KMS-11 (cell line): ENCODE data around the gene DRGX.

Source experiments
- H2AFZ ChIP-seq: fragments of 200-600 bp; sonication (generic); 2 replicates; pipeline ENCODE4 v1.6.1; 2016; ENCODE audit warnings: antibody characterized with exemption, mixed run types, low read depth
- H3K27ac ChIP-seq: fragments of 200-600 bp; sonication (generic); 2 replicates; pipeline ENCODE4 v1.6.1; 2016; ENCODE audit warnings: mild to moderate bottlenecking, mixed run types
- H3K27me3 ChIP-seq: fragments of 200-600 bp; sonication (generic); 2 replicates; pipeline ENCODE4 v1.6.1; 2017; ENCODE audit warnings: mild to moderate bottlenecking, low read depth, mixed run types, moderate library complexity; ENCODE audit not compliant: insufficient read depth
- H3K36me3 ChIP-seq: fragments of 200-600 bp; sonication (generic); 2 replicates; pipeline ENCODE4 v1.6.1; 2017; ENCODE audit warnings: mild to moderate bottlenecking, mixed run types; ENCODE audit not compliant: insufficient read depth
- H3K4me1 ChIP-seq: fragments of 200-600 bp; sonication (generic); 2 replicates; pipeline ENCODE4 v1.6.1; 2016; ENCODE audit warnings: mild to moderate bottlenecking, low read depth, mixed run types; ENCODE audit not compliant: poor library complexity, severe bottlenecking
- H3K4me2 ChIP-seq: fragments of 200-600 bp; sonication (generic); 2 replicates; pipeline ENCODE4 v1.7.0; 2016; ENCODE audit warnings: mild to moderate bottlenecking, mixed run types
- H3K4me3 ChIP-seq: fragments of 200-600 bp; sonication (generic); IDR thresholded peaks from 2 replicates; pipeline ENCODE4 v1.6.1; 2017; ENCODE audit warnings: low read depth, low read length, mixed read lengths; ENCODE audit not compliant: insufficient read depth
- H3K79me2 ChIP-seq: fragments of 200-600 bp; sonication (generic); 2 replicates; pipeline ENCODE4 v1.6.1; 2016; ENCODE audit warnings: low read depth, mixed run types; ENCODE audit not compliant: insufficient read depth
- H3K9ac ChIP-seq: fragments of 200-600 bp; sonication (generic); 2 replicates; pipeline ENCODE4 v1.6.1; 2016; ENCODE audit warnings: mild to moderate bottlenecking, mixed run types
- H4K20me1 ChIP-seq: fragments of 200-600 bp; sonication (generic); 2 replicates; pipeline ENCODE4 v1.6.1; 2016; ENCODE audit warnings: mild to moderate bottlenecking, mixed run types; ENCODE audit not compliant: insufficient read depth
- CTCF ChIP-seq: fragments of 200-600 bp; sonication (generic); conservative IDR thresholded peaks from 2 replicates; pipeline ENCODE4 v1.6.1; 2017; ENCODE audit warnings: low read depth, mild to moderate bottlenecking, antibody characterized with exemption, low read length, moderate library complexity, mixed read lengths

The DRGX gene

GRCh38 chr10:49396666-49396999 lies 744 bp upstream of the DRGX start:
- Histone ChIP-seq H3K79me2 (no peaks in the 10 kb centered on the region), H4K20me1 (no peaks in the 10 kb centered on the region), H3K27me3 (no peaks in the 10 kb centered on the region), H3K36me3 (no peaks in the 10 kb centered on the region), H3K27ac (no peak overlapping the region), H3K9ac (no peak overlapping the region), H3K4me1 (no peaks in the 10 kb centered on the region), H3K4me3 (no peak overlapping the region), H2AFZ (no peak overlapping the region), H3K4me2 (no peak overlapping the region)
- no peak for TF ChIP-seq CTCF

- Histone ChIP-seq H4K20me1 (no peaks in the 10 kb centered on the region), H3K4me2 (no peak overlapping the region), H3K4me1 (no peaks in the 10 kb centered on the region), H3K4me3 (no peak overlapping the region), H3K79me2 (no peaks in the 10 kb centered on the region), H3K36me3 (no peaks in the 10 kb centered on the region), H3K27me3 (no peaks in the 10 kb centered on the region), H3K27ac (no peak overlapping the region), H2AFZ (no peak overlapping the region), H3K9ac (no peak overlapping the region)
- TF ChIP-seq CTCF = no peak
These were observed 752 bp downstream of the DRGX start for GRCh38 chr10:49394933-49395740.

GRCh38 chr10:49393757-49394156 lies 2.1 kb downstream of the DRGX start:
- no peaks in the 10 kb centered on the region for H3K27me3 ChIP-seq
- H3K79me2 ChIP-seq = no peaks in the 10 kb centered on the region
- no peaks in the 10 kb centered on the region for H3K36me3 ChIP-seq
- no peaks in the 10 kb centered on the region for H4K20me1 ChIP-seq
- TF ChIP-seq CTCF = no peak
- no peak overlapping the region for H3K9ac ChIP-seq
- H2AFZ ChIP-seq = no peak overlapping the region
- no peak overlapping the region for H3K4me2 ChIP-seq
- no peak overlapping the region for H3K27ac ChIP-seq
- H3K4me1 ChIP-seq = no peaks in the 10 kb centered on the region
- no peak overlapping the region for H3K4me3 ChIP-seq

GRCh38 chr10:49393301-49393700 lies 2.6 kb downstream of the DRGX start:
- H3K79me2 ChIP-seq = no peaks in the 10 kb centered on the region
- H3K27ac ChIP-seq = no peak overlapping the region
- no peak overlapping the region for H3K4me3 ChIP-seq
- H2AFZ ChIP-seq = no peak overlapping the region
- H3K36me3 ChIP-seq = no peaks in the 10 kb centered on the region
- H3K27me3 ChIP-seq = no peaks in the 10 kb centered on the region
- no peak overlapping the region for H3K9ac ChIP-seq
- no peaks in the 10 kb centered on the region for H4K20me1 ChIP-seq
- H3K4me2 ChIP-seq = no peak overlapping the region
- TF ChIP-seq CTCF = no peak
- no peaks in the 10 kb centered on the region for H3K4me1 ChIP-seq
